ENCODE data around the gene TRAF3IP3. TPM values are rescaled to one million over a fixed set of nuclear protein-coding genes. Genes with fewer than 3 reads are reported as not detected.

TRAF3IP3 gene
- polyA plus RNA-seq, 1 of the 3 experiments (the other 2 are of a cell fraction): 0.31 TPM

DNA sequence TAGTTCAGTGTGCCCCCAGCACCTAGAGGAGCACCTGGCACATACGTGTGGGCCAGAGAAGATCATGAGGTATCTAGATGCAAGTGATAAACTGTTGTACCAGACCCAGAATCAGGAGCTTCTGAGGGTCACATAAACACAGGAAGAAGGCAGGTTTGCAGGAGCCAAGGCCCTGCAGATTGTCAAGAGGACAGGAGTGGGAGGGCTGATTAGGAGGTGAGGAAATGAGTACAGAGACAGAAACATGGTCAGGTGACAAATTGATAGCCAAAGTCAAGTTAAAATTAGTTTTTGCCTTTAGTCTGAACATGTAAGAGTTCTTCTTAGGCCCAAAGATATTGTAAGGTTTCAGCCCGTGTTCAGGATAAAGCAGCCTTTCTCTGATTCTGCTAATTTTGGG, 14.0 kb upstream of the TRAF3IP3 start:
- no peak overlapping the region for H3K4me3 ChIP-seq (ENCODE audit: low read depth in 2 of 2, low read length in 1 of 2)
- peaks cover 8 to 25% of the 10 kb centered on the region in 2 experiments for H3K4me1 ChIP-seq (ENCODE audit: control insufficient read depth in 1 of 2, insufficient read depth in 2 of 2, low read depth in 1 of 2, low read length in 1 of 2)
- CTCF ChIA-PET: no interaction called here
- peaks cover 9% of the 10 kb centered on the region for H3F3A ChIP-seq (replicated peaks; ENCODE audit: insufficient read depth)
- no peaks in the 10 kb centered on the region for H4K20me1 ChIP-seq (ENCODE audit: insufficient read depth)
- POLR2A ChIA-PET: no interaction called here
- peak overlapping the region; percentile 19 for H3K4me2 ChIP-seq
- H2AFZ ChIP-seq (ENCODE audit: low read depth): 0 out of 2 replicates have a peak overlapping the region, but pooled peaks have one; percentile 27
- H3K9me3 ChIP-seq: no peaks in the 10 kb centered on the region
- TF ChIP-seq, protein P1, sequence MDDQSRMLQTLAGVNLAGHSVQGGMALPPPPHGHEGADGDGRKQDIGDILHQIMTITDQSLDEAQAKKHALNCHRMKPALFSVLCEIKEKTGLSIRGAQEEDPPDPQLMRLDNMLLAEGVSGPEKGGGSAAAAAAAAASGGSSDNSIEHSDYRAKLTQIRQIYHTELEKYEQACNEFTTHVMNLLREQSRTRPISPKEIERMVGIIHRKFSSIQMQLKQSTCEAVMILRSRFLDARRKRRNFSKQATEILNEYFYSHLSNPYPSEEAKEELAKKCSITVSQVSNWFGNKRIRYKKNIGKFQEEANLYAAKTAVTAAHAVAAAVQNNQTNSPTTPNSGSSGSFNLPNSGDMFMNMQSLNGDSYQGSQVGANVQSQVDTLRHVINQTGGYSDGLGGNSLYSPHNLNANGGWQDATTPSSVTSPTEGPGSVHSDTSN (IDR thresholded peaks at IDR 0.05): no peak
- no peak for TF ChIP-seq POLR2AphosphoS5 (IDR thresholded peaks at IDR 0.05; ENCODE audit: low read depth, low read length)
- 85% methylated on average over 2 of the region's 2 CpGs for WGBS (ENCODE audit: low lambda C conversion rate)
- H3K9me2 ChIP-seq: no peaks in the 10 kb centered on the region
- no peaks in the 10 kb centered on the region for H3K27me3 ChIP-seq (ENCODE audit: insufficient read depth)
- H3K36me3 ChIP-seq (replicated peaks in 1 of 2; ENCODE audit: control insufficient read depth in 1 of 2, insufficient read depth in 2 of 2, low read length in 1 of 2): no peaks in the 10 kb centered on the region
- 0 out of 2 replicates have a peak overlapping the region, but pooled peaks have one; percentile 21 for H3K9ac ChIP-seq
- peak overlapping the region in 1 of 2 experiments; percentile 85; a peak in 2 of 4 replicates for H3K27ac ChIP-seq (ENCODE audit: low read depth in 2 of 2, low read length in 1 of 2)
- no peak for DNase-seq
- H3K79me2 ChIP-seq (ENCODE audit: insufficient read depth): no peaks in the 10 kb centered on the region

DNA sequence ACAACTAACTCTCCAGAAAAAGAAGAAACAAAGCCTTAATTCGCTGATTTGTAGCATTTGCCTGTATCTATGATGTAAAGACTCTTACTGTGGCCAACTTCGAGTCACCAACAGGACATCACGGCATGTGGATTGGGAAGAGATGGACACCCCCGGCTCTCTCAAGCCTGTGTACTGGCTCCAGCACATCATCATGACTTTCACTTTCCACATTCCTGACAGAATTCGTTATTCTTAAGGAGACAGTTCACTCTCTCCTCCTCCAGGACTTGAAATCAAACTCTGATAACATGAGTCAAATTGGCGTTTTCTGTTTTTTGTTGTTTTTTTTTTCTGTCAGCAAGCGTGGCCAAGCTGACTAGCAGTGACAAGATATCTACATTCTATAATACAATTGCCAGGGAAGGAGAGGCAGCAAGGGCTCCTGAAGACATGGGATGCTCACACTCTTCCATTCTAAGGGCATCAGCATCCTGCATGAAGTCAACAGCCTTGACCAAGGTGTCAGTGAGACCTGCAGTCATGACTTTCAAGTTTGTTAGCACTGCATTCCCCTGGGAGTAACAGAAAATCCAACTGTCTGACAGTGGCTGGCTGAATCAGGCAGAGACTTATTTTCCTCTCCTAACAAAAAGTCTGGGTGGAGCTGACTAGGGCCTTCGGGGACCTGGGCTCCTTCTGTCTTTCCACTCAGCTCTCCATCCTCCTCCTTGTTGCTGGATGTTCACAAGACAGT, 13.3 kb upstream of the TRAF3IP3 start:
- POLR2A ChIA-PET: no interaction called here
- H2AFZ ChIP-seq (ENCODE audit: low read depth): peak overlapping the region; percentile 32; the same call in 1 of the 2 replicates

More for the DNA sequence above, 13.3 kb upstream of the TRAF3IP3 start:
- Histone ChIP-seq H3K79me2 (ENCODE audit: insufficient read depth) (no peaks in the 10 kb centered on the region), H3K9me2 (no peaks in the 10 kb centered on the region), H3K4me3 (ENCODE audit: low read depth in 2 of 2, low read length in 1 of 2) (no peak overlapping the region), H3K4me1 (ENCODE audit: control insufficient read depth in 1 of 2, insufficient read depth in 2 of 2, low read depth in 1 of 2, low read length in 1 of 2) (peaks cover 8 to 25% of the 10 kb centered on the region in 2 experiments), H3K36me3 (replicated peaks in 1 of 2; ENCODE audit: control insufficient read depth in 1 of 2, insufficient read depth in 2 of 2, low read length in 1 of 2) (no peaks in the 10 kb centered on the region), H3K4me2 (peak overlapping the region; percentile 19), H3F3A (replicated peaks; ENCODE audit: insufficient read depth) (peaks cover 9% of the 10 kb centered on the region), H4K20me1 (ENCODE audit: insufficient read depth) (no peaks in the 10 kb centered on the region), H3K9me3 (no peaks in the 10 kb centered on the region), H3K9ac (0 out of 2 replicates have a peak overlapping the region, but pooled peaks have one; percentile 21), H3K27me3 (ENCODE audit: insufficient read depth) (no peaks in the 10 kb centered on the region), H3K27ac (ENCODE audit: low read depth in 2 of 2, low read length in 1 of 2) (peak overlapping the region in 1 of 2 experiments; percentile 85; a peak in 2 of 4 replicates)
- DNase-seq: no peak
- TF ChIP-seq, protein P2, sequence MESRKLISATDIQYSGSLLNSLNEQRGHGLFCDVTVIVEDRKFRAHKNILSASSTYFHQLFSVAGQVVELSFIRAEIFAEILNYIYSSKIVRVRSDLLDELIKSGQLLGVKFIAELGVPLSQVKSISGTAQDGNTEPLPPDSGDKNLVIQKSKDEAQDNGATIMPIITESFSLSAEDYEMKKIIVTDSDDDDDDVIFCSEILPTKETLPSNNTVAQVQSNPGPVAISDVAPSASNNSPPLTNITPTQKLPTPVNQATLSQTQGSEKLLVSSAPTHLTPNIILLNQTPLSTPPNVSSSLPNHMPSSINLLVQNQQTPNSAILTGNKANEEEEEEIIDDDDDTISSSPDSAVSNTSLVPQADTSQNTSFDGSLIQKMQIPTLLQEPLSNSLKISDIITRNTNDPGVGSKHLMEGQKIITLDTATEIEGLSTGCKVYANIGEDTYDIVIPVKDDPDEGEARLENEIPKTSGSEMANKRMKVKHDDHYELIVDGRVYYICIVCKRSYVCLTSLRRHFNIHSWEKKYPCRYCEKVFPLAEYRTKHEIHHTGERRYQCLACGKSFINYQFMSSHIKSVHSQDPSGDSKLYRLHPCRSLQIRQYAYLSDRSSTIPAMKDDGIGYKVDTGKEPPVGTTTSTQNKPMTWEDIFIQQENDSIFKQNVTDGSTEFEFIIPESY (IDR thresholded peaks at IDR 0.05; ENCODE audit: borderline replicate concordance, low read depth): no peak
- TF ChIP-seq, protein P3, sequence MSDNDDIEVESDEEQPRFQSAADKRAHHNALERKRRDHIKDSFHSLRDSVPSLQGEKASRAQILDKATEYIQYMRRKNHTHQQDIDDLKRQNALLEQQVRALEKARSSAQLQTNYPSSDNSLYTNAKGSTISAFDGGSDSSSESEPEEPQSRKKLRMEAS (IDR thresholded peaks at IDR 0.05; ENCODE audit: low read depth): 0 out of 2 replicates have a peak, but pooled peaks have one; percentile 15
- 62% methylated on average over 8 of the region's 8 CpGs for WGBS (ENCODE audit: low lambda C conversion rate)
- CTCF ChIA-PET: no interaction called here

Data from SK-N-SH (cell line).